ENCODE data around the gene CLPTM1. TPM values are rescaled to one million over a fixed set of nuclear protein-coding genes. Genes with fewer than 3 reads are reported as not detected.

Gene CLPTM1
- total and polyA plus RNA-seq, 9 of the 15 experiments (the other 6 are each of a cell fraction or from before 2014, with no cell fraction given), result 0.37 to 96.0 (median 27.5) TPM

DNA sequence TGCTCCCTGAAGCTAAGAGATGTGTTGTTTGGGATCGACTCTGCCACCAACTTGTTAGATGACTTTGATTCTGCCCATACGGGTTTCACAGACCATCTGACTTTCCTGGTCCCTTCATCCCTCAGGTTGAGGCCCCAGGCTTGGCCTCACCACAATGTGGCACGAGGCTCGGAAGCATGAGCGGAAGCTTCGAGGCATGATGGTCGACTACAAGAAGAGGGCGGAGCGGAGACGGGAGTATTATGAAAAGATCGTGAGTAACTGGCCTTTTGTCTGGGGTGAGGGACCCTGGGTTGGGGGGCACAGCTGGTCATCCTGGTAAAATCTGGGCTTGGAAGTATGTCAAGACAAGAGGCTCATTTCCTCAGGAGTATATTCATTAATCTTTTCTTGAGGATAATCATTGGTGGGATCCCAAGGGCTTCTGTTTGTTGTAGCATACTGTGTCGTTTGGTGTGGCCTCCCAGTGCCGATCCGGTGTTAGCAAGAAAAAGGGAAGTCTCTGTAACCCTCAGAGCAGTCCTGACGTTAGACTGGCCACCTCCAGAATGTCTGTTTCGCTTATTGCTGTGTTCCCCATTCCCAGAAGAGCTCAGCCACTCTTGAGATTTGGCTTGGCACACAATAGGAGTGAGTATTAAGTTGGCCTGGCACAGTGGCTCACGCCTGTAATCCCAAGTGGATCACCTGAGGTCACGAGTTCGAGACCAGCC, 85.0 kb downstream of the CLPTM1 start:
- FAIRE-seq (no peak), ATAC-seq (no peak), DNase-seq (ENCODE audit: extremely low read depth in 1 of 4, low spot score in 3 of 4) (no peak)
- TF ChIP-seq SMAD3 (CRISPR knock-in tag; conservative IDR thresholded peaks at IDR 0.05) (no peak), SPI1 (IDR thresholded peaks at IDR 0.05; ENCODE audit: borderline replicate concordance, low read depth, low read length) (peak; percentile 51), ZNF212 (CRISPR knock-in tag; IDR thresholded peaks at IDR 0.05) (no peak), HLTF (IDR thresholded peaks at IDR 0.05) (no peak), NONO (IDR thresholded peaks at IDR 0.05; ENCODE audit: low read depth in 2 of 2, low read length in 1 of 2) (no peak), SNIP1 (IDR thresholded peaks at IDR 0.05; ENCODE audit: low read depth) (no peak), RAD21 (CRISPR knock-in tag; conservative IDR thresholded peaks at IDR 0.05 in 1 of 2, IDR thresholded peaks at IDR 0.05 in 1 of 2) (no peak), ESRRB (CRISPR knock-in tag; IDR thresholded peaks at IDR 0.05; ENCODE audit: borderline replicate concordance) (no peak), ZNF217 (CRISPR knock-in tag; IDR thresholded peaks at IDR 0.05) (no peak), RBM34 (IDR thresholded peaks at IDR 0.05; ENCODE audit: borderline replicate concordance, insufficient read depth, low read length) (no peak)
- TF ChIP-seq, protein P1, sequence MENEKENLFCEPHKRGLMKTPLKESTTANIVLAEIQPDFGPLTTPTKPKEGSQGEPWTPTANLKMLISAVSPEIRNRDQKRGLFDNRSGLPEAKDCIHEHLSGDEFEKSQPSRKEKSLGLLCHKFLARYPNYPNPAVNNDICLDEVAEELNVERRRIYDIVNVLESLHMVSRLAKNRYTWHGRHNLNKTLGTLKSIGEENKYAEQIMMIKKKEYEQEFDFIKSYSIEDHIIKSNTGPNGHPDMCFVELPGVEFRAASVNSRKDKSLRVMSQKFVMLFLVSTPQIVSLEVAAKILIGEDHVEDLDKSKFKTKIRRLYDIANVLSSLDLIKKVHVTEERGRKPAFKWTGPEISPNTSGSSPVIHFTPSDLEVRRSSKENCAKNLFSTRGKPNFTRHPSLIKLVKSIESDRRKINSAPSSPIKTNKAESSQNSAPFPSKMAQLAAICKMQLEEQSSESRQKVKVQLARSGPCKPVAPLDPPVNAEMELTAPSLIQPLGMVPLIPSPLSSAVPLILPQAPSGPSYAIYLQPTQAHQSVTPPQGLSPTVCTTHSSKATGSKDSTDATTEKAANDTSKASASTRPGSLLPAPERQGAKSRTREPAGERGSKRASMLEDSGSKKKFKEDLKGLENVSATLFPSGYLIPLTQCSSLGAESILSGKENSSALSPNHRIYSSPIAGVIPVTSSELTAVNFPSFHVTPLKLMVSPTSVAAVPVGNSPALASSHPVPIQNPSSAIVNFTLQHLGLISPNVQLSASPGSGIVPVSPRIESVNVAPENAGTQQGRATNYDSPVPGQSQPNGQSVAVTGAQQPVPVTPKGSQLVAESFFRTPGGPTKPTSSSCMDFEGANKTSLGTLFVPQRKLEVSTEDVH (IDR thresholded peaks at IDR 0.05; ENCODE audit: low read depth, partially characterized antibody), result no peak
- TF ChIP-seq, protein P2, sequence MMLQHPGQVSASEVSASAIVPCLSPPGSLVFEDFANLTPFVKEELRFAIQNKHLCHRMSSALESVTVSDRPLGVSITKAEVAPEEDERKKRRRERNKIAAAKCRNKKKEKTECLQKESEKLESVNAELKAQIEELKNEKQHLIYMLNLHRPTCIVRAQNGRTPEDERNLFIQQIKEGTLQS (IDR thresholded peaks at IDR 0.05), result no peak
- TF ChIP-seq, protein P2 (CRISPR knock-in tag; conservative IDR thresholded peaks at IDR 0.05), result 0 out of 2 replicates have a peak, but pooled peaks have one; percentile 0
- H3K9me3 ChIP-seq (replicated peaks; ENCODE audit: control insufficient read depth, insufficient read depth, low read depth, low read length), result peaks cover 3% of the 10 kb centered on the region; the same call in 1 of the 2 replicates
- no peak overlapping the region for H3K27ac ChIP-seq (ENCODE audit: extremely low read depth, low read depth, low read length)
- no peaks in the 10 kb centered on the region for H3K27me3 ChIP-seq (ENCODE audit: control insufficient read depth in 2 of 2, insufficient read depth in 2 of 2, low read length in 2 of 2)
- POLR2A ChIA-PET, result interaction anchor here (1.0 to 1.7 kb wide), 2 partner anchors 31 to 34 kb away, joined by 3 to 5 read pairs; no protein-coding TSS in a partner anchor
- H2AFZ ChIP-seq (ENCODE audit: low read depth, low read length), result no peak overlapping the region
- peaks cover 11 to 32% of the 10 kb centered on the region in 2 experiments; a peak in 4 of 5 replicates for H3K4me1 ChIP-seq (replicated peaks in 1 of 2; ENCODE audit: control insufficient read depth in 2 of 2, insufficient read depth in 2 of 2, low read length in 2 of 2)
- intact Hi-C loops (cut with micrococcal nuclease) (no loop called here), in situ Hi-C loops (cut with MboI) (no loop called here)
- CTCF ChIA-PET (ENCODE audit: low intra/inter-chr PET ratio), result no interaction called here
- H3K4me3 ChIP-seq, result peak overlapping the region; percentile 92; the same call in 1 of the 2 replicates
- H4K20me1 ChIP-seq (replicated peaks; ENCODE audit: control insufficient read depth, insufficient read depth, low read length), result peaks cover 27% of the 10 kb centered on the region
- H3K4me2 ChIP-seq (ENCODE audit: insufficient read depth, low read length), result peak overlapping the region; percentile 87
- H3K36me3 ChIP-seq (ENCODE audit: control insufficient read depth, insufficient read depth, low read length), result peaks cover 50% of the 10 kb centered on the region
- peaks cover 5% of the 10 kb centered on the region for H3K9me1 ChIP-seq (ENCODE audit: control insufficient read depth, insufficient read depth, low read length)
- BruUV-seq (replicated peaks), result TSS peak; percentile 52
- H3K9ac ChIP-seq (ENCODE audit: insufficient read depth in 1 of 2, low read depth in 2 of 2, low read length in 2 of 2), result peak overlapping the region; percentile 91 to 98; a peak in 3 of 4 replicates
- peaks cover 52% of the 10 kb centered on the region for H3K79me2 ChIP-seq (ENCODE audit: control insufficient read depth, insufficient read depth, low read length)
- WGBS (ENCODE audit: insufficient coverage, low coverage, missing lambda C conversion rate), result 76% methylated on average over 18 of the region's 19 CpGs

Measured in K562 (cell line).